GM21447 (cell line): ENCODE results near the gene KRTAP16-1.
"Not testable (repeated sequence)": the region's sequence is repeated elsewhere in the genome, so short reads cannot be mapped to it uniquely, and the experiment has no call there.

Experiments used
- ATAC-seq: cut with Tn5 transposase; IDR thresholded peaks from one replicate; pipeline ENCODE4 v1.9.1; 2021; ENCODE audit not compliant: unreplicated experiment

Gene KRTAP16-1, protein sequence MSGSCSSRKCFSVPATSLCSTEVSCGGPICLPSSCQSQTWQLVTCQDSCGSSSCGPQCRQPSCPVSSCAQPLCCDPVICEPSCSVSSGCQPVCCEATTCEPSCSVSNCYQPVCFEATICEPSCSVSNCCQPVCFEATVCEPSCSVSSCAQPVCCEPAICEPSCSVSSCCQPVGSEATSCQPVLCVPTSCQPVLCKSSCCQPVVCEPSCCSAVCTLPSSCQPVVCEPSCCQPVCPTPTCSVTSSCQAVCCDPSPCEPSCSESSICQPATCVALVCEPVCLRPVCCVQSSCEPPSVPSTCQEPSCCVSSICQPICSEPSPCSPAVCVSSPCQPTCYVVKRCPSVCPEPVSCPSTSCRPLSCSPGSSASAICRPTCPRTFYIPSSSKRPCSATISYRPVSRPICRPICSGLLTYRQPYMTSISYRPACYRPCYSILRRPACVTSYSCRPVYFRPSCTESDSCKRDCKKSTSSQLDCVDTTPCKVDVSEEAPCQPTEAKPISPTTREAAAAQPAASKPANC

DNA sequence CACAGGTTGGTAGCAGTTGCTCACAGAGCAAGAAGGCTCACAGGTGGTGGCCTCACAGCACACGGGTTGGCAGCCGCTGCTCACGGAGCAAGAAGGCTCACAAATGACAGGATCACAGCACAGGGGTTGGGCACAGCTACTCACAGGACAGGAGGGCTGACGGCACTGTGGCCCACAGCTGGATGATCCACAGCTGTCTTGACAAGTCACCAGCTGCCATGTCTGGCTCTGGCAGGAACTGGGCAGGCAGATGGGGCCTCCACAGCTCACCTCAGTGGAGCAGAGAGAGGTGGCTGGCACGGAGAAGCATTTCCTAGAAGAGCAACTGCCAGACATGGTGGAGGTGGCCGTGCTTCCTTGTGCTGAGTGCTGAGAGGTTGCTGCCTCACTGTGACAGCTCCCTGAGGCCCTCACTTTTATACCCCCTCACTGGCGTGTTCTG lies at the start of gene KRTAP16-1:
Gene KRTAP16-1, minus strand, starts transcription at position 392 of the 442 bp plus-strand sequence. Its CDS starts 56 bp downstream, at position 336.
- peak; percentile 16 for ATAC-seq

DNA sequence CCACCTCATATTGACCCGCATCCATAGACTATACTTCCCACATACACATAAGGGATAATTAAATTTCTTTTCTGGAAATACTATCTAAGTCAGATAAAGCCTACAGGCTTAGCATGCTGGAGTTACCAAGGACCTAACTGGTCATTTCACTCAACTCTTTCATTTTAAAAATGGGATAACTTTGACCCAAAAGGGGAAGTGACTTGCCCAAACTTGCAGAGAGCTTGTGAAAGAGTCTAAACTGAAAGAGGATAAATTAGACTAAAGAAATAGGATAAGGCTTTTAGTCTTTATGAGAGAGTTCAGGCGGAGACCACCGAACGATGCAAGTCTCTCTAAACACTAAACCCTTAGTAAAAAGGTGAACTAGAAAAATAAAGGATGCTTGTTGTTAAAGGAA lies 45.4 kb upstream of the KRTAP16-1 start:
- ATAC-seq, result no peak

DNA sequence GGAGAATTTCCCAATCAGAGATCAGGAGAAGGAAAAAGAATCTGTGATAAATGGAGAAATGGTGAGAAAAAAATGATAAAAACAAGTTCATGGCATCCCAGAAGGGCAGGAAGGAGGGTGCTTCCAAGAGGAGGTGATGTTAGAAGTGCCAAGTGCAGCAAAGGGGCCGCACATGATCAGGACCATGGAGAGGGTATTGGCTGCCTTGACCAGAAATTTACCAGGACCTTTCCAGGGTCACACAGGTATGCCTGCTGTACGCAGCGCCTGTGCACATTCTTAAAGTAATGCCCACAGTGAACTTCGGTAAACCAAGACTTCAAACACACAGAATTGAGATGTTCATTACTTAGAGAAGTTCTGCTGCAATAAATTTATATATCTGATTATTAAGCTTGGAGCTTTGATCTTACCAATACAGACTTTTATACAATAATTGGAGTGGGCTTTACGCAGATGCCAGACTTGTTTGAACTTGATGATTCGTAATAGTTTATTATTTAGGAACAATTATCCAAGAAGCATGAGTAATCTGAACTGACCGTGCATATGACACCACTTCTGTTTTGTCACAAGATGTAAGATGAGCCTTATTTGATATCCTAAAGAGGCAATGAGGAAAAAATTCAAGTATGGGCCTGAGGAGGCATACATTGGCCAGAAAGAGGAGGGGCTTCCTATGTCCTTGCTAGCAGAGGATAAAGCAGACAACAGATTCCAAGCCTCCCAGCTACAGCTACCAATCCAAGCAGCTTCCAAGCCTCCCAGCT lies 43.7 kb upstream of the KRTAP16-1 start:
- no peak for ATAC-seq

DNA sequence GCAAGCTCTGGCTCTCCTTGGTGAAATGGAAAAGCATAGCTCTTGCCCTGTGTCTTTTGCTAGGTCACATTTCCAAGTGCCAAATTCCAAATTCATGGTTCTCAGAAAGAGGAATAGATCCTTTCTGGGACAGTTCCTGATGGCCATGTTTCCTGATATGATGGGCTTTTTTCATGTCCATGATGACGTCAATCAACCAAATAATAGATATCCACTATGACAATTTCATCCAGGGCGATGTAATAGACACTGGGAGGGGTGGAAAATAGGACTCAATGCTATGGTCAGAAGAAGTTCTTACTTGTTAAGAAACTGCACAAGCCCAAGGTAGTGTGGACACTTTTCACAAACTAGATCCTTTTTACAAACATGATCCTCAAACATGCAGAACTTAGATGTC lies 42.1 kb upstream of the KRTAP16-1 start:
- no peak for ATAC-seq

DNA sequence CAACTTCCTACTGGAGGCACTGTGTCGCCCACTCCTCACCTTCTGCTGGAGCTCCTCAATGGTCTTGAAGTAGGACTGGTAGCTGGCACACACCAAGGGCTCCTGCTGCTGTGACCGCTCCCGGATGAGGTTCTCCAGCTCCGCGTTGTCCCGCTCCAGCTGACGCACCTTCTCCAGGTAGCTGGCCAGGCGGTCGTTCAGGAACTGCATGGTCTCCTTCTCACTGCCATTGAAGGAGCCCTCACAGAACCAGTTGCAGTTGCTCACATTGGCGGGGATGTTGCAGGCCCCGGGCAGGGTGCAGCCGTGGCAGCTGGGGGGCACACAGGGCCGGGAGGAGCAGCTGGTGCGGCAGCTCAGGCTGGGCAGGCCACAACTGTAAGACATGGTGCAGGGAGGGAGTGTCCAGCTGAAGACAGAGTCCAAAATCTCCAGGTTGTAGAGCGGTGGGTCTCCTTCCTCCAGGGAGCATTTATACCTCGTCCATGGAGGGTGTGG lies 41.3 kb upstream of the KRTAP16-1 start, which contains the start of gene KRT33A:
Gene KRT33A, minus strand, starts transcription at position 448 of the 498 bp plus-strand sequence. Its CDS starts 61 bp downstream, at position 387.
- not testable (repeated sequence) for ATAC-seq

DNA sequence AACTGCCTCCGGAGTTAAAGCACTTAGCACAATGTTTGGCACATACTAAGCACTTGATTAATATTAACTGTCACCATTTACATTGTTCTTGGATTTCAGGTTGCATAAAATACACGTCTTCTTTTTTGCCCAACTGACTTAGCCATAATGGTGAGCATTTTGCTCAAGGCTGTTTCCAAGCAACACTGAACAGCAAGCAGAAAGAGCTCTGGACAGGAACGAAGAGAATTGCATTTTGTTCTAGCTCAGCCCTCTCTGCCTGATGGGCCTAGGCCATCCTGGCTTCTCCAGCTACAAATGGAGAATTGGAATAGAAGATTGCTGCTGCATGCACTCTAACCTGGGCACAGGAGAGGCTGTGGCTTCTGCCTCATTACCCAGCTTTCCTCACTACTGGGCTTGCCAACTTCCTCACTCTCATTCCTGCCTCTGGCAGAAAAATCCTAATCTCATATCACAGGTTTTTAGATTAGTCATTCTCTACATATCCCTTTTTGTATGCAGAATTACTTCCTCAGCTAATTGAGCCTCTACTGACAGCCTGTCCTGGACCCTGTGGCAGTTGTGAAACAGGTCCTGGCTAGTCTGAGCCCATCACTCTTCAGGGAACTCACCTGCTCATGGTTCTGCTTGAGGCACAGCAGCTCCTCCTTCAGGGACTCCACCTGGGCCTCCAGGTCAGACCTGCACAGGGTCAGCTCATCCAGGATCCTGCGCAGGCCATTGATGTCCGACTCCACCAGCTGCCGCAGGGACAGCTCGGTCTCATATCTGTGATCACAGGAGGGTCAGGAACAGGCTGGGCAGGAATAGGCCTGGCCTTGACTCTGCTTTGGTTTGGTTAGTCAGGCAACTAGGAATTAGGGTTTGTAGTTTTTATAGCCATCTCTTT lies 39.0 kb upstream of the KRTAP16-1 start:
- ATAC-seq, result no peak

DNA sequence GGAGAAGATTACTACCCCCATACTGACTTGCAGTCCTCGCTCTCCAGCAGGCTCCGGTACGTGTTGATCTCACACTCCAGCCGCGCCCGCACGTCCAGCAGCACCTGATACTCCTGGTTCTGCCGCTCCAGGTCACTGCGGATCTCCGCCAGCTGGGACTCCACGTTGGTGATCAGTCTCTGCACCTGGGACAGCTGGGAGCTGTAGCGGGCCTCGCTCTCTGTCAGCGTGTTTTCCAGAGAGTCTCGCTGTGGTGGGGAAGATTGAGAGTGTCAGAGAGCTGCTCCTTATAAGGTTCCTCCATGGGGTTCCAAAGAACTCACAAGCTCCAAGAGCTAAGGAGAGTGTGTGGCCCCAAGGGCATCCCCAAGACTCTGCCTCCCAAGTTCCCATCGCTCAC lies 37.3 kb upstream of the KRTAP16-1 start:
- ATAC-seq, result not testable (repeated sequence)

DNA sequence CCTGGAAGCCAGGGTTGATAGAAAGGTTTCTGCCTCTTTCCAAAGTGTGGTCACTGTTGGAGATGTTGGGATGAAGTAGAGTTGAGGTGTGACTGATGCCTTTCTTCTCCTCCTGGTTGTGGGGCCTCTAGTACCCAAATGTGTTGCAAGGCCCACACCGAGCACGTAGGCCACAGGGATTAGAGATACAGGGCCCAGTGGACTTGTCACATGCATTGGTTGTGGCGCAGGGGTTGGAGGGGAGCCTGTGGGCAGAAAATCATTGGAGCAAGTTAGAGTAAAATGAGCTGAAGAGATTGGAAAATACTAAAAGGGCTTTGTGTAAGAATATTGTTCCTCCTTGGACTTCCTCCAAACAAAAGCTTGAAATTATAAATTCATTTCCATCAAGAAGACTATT lies 36.9 kb upstream of the KRTAP16-1 start:
- no peak for ATAC-seq

DNA sequence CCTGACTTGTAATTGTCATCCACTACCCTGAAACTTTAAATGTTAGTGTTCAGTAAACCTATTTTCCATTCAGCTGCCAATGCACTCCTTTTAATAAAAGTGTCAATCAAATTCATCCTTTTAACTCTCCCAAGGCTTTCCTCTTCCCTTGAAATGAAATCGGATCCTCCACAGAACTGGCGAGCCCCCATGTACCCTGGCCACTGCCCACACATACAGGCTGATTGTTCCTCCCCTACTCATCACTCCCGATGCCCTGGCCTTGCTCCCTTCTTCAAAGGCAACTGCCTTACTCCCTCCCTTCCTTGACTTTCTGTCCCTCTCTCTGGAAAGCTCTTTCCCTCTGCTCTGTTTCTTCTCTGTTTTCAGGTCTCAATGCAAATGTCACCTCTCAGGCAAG lies 33.9 kb upstream of the KRTAP16-1 start:
- no peak for ATAC-seq

DNA sequence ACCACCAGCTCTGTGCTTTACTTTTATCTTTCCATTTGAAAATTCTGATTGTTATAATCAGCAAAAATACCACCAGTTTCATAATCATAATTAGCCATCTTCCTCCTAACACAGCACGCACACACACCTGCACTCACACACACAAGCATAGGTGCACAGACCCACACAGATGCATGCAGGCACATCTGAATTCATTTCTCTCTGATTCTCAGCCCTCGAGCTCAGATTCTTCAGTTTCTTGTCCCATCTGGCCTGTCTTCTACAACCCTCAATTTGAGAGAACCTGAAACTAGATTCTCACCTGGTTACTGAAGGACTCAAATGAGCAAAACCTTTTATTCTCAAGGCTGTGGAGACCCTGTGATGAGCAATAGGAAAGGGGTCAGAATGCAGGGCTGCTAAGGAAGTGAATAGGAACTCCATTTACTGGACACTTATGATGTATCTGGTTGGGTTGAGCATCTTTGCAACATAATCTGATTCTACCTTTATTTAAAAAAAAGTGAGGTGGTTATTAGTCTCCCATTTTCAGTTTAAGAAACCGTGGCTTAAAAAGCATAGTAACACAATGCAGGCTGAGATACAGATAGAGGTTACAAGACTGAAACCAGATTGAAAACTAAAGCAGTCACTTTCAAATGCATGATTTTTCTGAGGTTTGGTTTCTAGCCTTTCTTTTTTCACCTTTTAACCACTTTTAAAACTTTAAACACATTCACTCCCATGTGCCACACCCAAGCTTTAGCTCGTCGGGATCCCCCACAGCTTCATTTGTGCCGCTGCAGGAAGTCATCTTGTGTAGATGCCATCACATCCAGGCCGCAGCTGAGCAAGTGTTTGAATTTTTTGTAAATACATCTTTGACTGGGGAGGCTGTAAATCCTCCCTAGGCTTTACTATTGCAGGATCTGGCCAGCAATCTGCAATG lies 32.1 kb upstream of the KRTAP16-1 start:
- ATAC-seq, result no peak

DNA sequence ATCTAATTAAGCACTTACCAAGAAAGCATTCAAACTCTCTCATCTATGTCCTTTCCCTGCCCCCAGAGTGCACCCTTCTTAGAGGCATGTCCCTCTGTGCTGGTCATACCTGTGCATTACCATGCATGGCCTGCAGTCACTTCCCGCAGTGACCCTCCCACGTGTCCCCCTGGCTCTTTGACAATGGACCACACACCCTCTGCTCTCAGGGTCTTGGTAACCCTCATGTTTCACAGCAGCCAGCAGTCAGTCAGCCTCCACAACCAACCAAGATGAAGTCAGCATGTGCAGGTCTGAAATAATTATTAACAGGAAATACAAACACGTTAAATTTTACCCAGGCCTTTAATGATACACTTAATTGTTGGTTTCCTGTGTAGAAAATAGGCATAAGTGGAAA lies 31.4 kb upstream of the KRTAP16-1 start:
- no peak for ATAC-seq

DNA sequence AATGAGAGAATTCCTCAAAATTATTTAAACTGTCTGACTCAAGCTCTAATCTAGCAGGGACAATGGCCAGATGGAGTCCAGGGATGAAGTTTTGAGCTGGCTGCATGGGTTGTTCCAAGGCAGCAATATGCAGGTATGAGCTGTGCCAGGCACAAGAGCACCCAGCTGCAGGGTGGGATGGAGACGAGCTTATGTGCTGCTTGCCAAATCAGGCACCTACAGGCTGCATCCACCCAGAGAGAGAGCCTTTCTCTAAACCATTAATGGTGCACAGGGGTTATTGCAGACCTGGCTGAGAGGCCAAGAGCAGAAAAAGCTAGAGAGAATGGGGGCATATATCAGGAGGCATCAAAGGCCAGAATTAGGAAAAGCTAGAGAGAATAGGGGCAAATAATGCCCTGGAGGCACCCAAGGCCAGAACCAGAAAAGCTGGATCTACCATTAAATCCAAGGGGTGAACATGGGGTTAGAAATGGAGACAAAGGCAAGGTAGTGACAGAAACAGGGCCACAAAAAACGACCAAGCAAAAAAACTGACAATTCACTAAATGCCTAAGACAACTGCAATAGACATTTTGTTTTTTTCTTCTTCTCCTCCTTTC lies 30.6 kb upstream of the KRTAP16-1 start:
- ATAC-seq, result no peak

DNA sequence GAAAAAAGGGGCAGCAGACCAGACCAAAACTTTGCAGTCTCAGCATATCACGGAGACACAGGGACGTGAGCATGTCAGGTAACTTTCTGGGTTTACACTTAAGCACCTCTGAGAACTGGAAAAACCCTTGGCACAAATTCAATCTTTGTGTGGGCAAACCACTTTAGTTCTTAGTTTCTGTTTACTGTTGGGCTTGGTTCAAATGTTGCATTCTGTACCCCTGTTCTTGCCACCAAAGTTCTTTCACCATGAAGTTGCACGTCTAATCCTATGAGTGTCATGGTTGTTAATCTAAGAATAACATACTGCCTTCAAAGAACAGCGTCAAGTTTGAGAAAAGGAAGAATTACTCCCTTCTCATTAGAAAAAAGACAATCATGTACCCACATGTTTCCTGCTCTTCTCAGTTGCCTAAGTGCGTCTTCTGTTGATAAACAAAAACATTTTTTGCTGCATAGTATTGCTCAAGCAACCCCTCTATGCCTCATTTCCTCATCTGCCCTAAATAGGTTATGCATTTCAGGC lies 29.9 kb upstream of the KRTAP16-1 start:
- ATAC-seq, result peak; percentile 47

DNA sequence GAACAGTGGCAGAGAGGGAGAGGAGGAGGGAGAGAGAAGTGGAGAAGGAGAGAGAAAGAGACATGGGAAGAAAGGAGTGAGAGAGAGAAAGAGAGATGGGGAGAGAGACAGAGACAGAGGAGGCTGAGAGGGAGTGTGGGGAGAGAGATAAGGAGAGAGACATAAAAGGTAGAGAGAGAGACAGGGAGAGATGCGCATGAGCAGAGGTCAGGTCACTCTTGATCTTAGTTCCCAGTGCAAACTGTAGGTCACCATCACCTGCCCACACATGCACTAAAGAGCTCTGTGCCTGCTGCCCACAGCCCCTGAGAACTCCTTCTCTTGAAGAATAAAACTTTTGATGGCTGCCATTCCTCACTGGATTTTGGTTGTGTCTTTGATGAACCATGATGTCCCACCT lies 26.6 kb upstream of the KRTAP16-1 start:
- no peak for ATAC-seq

DNA sequence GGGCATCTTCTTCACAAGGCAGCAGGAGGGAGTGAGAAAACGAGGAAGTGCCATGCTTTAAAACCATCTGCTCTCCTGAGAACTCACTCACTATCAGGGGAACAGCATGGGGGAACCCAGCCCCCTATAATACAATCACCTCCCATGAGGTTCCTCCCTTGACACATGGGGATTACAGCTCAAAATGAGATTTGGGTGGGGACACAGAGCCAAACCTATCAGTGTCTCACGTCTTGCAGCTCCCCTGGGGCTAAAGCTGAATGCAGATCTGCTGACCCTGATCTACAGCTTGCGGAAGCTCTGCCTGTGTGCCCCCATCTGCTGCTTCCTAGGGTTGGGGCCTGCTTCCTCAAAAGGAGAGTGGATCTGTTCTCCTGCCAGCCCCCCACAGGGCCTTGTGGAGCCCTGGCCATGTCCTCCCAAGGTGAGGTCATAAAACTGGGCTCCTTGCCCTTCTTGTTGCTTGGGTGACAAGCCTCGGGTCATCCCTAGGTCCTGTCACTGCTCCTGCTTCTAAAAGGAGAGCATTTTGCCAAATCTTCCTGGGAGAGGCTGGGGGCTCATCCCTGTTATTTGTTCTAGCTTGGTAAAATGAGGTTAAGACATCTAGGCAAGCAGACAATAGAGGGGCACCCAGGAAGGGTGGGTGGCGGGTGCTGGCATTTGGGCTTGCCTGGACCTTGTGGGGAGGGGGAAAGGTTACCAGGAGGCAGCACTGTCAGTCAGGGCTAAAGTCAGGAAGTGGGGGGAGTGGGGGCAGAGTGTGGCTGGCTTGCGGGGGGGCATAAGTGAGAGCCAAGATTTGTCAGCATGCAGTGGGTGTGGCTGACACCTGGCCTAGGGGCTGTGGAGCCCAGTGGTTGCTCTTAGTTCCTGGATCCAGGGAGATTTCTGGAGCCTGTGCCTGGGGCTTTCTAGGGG lies 25.5 kb upstream of the KRTAP16-1 start:
- no peak for ATAC-seq

DNA sequence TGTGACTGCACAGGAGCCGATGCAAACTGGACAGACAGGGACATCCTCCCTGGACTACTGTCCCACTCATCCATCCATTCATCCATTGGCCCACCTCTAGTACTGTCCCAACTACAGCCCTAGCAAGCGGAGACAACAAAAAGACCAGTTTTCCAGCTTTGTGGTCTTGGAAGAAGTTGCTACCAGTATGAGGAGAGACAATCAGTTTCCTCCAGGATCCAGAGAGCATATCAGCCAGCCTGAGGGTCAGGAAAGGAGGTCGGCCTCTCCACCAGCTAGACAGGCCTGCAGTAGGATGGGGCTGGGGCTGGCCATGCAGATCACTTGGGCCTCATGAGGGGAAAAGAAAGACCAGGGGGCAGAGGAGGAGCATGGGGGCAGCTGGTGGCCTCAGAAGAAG lies 24.7 kb upstream of the KRTAP16-1 start:
- ATAC-seq, result no peak

DNA sequence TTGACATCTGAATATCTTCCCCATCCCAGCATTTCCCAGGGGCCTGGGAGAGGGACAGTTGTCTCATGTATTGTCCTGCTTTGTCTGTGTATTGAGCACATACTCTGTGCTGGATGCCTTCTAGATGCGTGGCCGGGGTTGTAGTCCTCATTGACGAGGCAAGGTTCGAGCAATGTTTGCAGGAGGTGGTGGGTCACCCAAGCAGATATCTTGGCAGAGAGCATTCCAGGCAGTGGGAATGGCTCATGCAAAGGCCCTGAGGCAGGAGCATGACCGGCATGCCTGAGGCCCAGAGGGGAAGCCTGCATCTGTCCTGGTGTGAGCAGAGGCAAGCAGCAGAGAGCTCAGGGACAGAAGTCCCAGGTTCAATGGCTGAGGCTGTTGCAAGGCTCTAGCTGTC lies 24.0 kb upstream of the KRTAP16-1 start:
- no peak for ATAC-seq

DNA sequence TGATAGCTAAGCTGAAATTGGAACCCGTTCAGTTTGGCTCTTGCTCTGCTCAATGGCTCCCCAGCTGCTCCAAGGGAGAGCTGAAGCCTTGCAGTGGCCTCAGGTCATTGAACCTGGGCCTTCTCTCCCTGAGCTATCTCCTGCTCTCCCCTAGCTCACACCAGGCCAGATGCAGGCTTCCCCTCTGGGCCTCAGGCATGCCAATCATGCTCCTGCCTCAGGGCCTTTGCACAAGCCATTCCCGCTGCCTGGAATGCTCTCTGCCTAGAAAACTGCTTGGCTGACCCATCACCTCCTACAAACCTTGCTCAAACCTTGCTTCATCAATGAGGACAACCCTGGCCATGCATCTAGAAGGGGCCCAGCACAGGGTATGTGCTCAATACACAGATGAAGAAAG lies 23.1 kb upstream of the KRTAP16-1 start:
- no peak for ATAC-seq
